ENCODE measurements around the gene GGCX. TPM values are rescaled to one million over a fixed set of nuclear protein-coding genes. Genes with fewer than 3 reads are reported as not detected.

The GGCX gene
- polyA plus RNA-seq, 3 donors = 24.0 to 34.4 (median 32.0) TPM

DNA sequence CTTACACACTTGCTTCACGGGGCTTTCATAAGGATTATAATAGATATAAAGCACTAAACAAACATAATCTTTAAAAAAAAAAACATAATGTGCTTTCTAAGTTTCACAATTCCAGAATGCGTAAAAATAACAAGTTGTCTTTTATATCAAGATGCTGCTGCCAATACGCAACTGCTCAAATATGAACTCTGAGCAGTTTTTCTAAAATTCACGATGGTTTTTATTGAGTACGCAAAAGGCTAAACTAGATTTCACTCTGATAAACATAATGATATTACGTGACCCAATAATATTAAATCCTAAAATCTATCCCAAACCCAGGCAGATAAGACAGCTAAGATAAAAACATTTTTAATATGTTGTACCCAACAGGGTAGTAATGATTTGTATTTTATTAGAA, 47.0 kb downstream of the GGCX start:
- Mint-ChIP-seq H3K4me3 (no peak overlapping the region), H3K27me3 (ENCODE audit: low read depth in 3 of 3) (peaks cover 0 to 1% (median 0%) of the 10 kb centered on the region in 3 donors), H3K9me3 (peaks cover 0 to 2% (median 0%) of the 10 kb centered on the region in 7 donors), H3K27ac (no peak overlapping the region), H3K36me3 (no peaks in the 10 kb centered on the region), H3K4me1 (peaks cover 30% of the 10 kb centered on the region)
- DNase-seq = no peak
- Histone ChIP-seq H3K27ac (ENCODE audit: low read depth in 1 of 2, low read length in 2 of 2) (no peak overlapping the region), H3K27me3 (ENCODE audit: control insufficient read depth in 2 of 2, insufficient read depth in 2 of 2, low read length in 2 of 2) (no peaks in the 10 kb centered on the region), H4K20me1 (ENCODE audit: insufficient read depth, low read length) (no peaks in the 10 kb centered on the region), H3K9me3 (replicated peaks in 1 of 2; ENCODE audit: control insufficient read depth in 1 of 2, insufficient read depth in 1 of 2, low read length in 2 of 2) (no peaks in the 10 kb centered on the region), H3K9ac (ENCODE audit: insufficient read depth, low read length, poor library complexity, severe bottlenecking) (no peak overlapping the region), H3K36me3 (replicated peaks in 1 of 2; ENCODE audit: control insufficient read depth in 1 of 2, insufficient read depth in 2 of 2, low read length in 2 of 2) (no peaks in the 10 kb centered on the region), H3K4me1 (ENCODE audit: control insufficient read depth in 1 of 2, insufficient read depth in 2 of 2, low read length in 2 of 2) (peaks cover 23 to 32% of the 10 kb centered on the region in 2 donors), H2AFZ (ENCODE audit: insufficient read depth, low read depth, low read length, poor library complexity, severe bottlenecking) (no peak overlapping the region), H3K4me2 (replicated peaks; ENCODE audit: extremely low read depth, low read length, poor library complexity, severe bottlenecking) (no peak overlapping the region), H3K4me3 (replicated peaks in 1 of 3; ENCODE audit: low read depth in 2 of 3, low read length in 3 of 3) (no peak overlapping the region), H3K79me2 (ENCODE audit: insufficient read depth, low read length) (no peaks in the 10 kb centered on the region)
- WGBS (ENCODE audit: insufficient coverage) = 100% methylated on average over 1 of the region's 6 CpGs
- TF ChIP-seq, protein P1, sequence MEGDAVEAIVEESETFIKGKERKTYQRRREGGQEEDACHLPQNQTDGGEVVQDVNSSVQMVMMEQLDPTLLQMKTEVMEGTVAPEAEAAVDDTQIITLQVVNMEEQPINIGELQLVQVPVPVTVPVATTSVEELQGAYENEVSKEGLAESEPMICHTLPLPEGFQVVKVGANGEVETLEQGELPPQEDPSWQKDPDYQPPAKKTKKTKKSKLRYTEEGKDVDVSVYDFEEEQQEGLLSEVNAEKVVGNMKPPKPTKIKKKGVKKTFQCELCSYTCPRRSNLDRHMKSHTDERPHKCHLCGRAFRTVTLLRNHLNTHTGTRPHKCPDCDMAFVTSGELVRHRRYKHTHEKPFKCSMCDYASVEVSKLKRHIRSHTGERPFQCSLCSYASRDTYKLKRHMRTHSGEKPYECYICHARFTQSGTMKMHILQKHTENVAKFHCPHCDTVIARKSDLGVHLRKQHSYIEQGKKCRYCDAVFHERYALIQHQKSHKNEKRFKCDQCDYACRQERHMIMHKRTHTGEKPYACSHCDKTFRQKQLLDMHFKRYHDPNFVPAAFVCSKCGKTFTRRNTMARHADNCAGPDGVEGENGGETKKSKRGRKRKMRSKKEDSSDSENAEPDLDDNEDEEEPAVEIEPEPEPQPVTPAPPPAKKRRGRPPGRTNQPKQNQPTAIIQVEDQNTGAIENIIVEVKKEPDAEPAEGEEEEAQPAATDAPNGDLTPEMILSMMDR (IDR thresholded peaks at IDR 0.05) = no peak
- intact Hi-C loops (cut with micrococcal nuclease) = no loop called here

DNA sequence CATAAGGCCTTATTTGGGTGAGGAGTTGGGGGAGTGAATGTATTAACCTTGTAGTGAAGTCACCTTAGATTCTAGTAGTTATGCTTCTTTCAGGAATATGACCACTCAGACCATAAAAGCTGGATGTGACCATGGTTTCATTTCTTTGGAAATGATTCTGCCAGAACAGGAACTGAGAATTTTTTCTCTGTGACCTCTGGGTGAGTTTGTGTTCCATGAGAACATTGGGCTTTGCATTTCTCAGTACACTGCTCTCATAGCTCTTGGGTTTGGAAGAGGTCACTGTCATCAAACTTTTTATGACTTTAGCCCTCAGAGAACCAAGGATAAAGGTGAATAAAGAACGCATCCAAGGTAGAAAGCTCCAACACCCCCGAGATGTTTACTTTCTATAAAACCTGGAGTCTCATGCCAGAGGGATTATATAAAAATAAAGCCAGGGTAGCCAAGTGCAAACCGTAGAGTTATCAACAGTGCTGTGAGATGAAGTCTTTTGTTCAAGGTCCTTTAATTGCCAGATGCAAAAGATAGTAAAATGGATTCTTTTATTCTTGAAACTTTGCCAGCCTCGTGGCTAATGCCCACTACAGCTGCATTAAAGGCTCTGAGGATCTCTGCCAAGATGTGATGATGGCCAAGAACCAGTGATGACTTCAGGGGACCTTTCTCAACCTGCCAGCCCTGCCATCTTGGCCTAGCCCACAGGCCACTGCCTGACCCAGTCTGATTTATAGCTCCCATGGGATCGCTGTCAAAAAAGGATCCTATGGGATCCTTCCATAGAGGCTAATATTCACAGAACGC, 50.1 kb downstream of the GGCX start:
- Histone ChIP-seq H3K27ac (ENCODE audit: low read depth in 1 of 2, low read length in 2 of 2) (peak overlapping the region in 1 of 2 donors; percentile 64), H3K27me3 (ENCODE audit: control insufficient read depth in 2 of 2, insufficient read depth in 2 of 2, low read length in 2 of 2) (no peaks in the 10 kb centered on the region), H2AFZ (ENCODE audit: insufficient read depth, low read depth, low read length, poor library complexity, severe bottlenecking) (no peak overlapping the region), H3K4me1 (ENCODE audit: control insufficient read depth in 1 of 2, insufficient read depth in 2 of 2, low read length in 2 of 2) (peaks cover 11 to 19% of the 10 kb centered on the region in 2 donors), H3K9me3 (replicated peaks in 1 of 2; ENCODE audit: control insufficient read depth in 1 of 2, insufficient read depth in 1 of 2, low read length in 2 of 2) (no peaks in the 10 kb centered on the region), H3K36me3 (replicated peaks in 1 of 2; ENCODE audit: control insufficient read depth in 1 of 2, insufficient read depth in 2 of 2, low read length in 2 of 2) (no peaks in the 10 kb centered on the region), H3K4me3 (replicated peaks in 1 of 3; ENCODE audit: low read depth in 2 of 3, low read length in 3 of 3) (no peak overlapping the region), H3K9ac (ENCODE audit: insufficient read depth, low read length, poor library complexity, severe bottlenecking) (no peak overlapping the region), H4K20me1 (ENCODE audit: insufficient read depth, low read length) (no peaks in the 10 kb centered on the region), H3K4me2 (replicated peaks; ENCODE audit: extremely low read depth, low read length, poor library complexity, severe bottlenecking) (no peak overlapping the region), H3K79me2 (ENCODE audit: insufficient read depth, low read length) (no peaks in the 10 kb centered on the region)
- 82% methylated on average over 5 of the region's 6 CpGs for WGBS (ENCODE audit: insufficient coverage)
- no peak overlapping the region for H3K4me3 Mint-ChIP-seq
- H3K9me3 Mint-ChIP-seq = peaks cover 0 to 3% (median 0%) of the 10 kb centered on the region in 7 donors
- TF ChIP-seq, protein P1 (IDR thresholded peaks at IDR 0.05) = no peak
- DNase-seq = peak in 2 of 3 donors; percentile 19 to 23
- H3K27me3 Mint-ChIP-seq (ENCODE audit: low read depth in 3 of 3) = peaks cover 0 to 5% (median 0%) of the 10 kb centered on the region in 3 donors
- H3K27ac Mint-ChIP-seq = peak overlapping the region in 2 of 7 donors; percentile 18 to 35
- no peaks in the 10 kb centered on the region for H3K36me3 Mint-ChIP-seq
- intact Hi-C loops (cut with micrococcal nuclease) = no loop called here
- H3K4me1 Mint-ChIP-seq = peaks cover 19% of the 10 kb centered on the region

Measured in CD14-positive monocyte (primary cell).